Activated CD4-positive, alpha-beta T cell treated with anti-CD3 and anti-CD28 coated beads for 36 hours (primary cell): ENCODE measurements around the gene CDH7. TPM values are rescaled to one million over a fixed set of nuclear protein-coding genes. Genes with fewer than 3 reads are reported as not detected.

Experiments
- ATAC-seq: fragments of 200-7000 bp; cut with Tn5 transposase; one replicate; pipeline ENCODE4 v1.10.0; 2021; ENCODE audit warnings: mild to moderate bottlenecking, moderate library complexity
- CTCF ChIA-PET: fragments of 350-600 bp; sonication (Branson Sonifier 250); formaldehyde crosslinking; loops from one replicate; lab custom pipeline; 2021; ENCODE audit warnings: antibody characterized with exemption; lab: Charles Lee
- POLR2A ChIA-PET: fragments of 350-600 bp; sonication (Branson Sonifier 250); formaldehyde crosslinking; loops from one replicate; lab custom pipeline; 2021; ENCODE audit warnings: antibody characterized with exemption, inconsistent platforms; lab: Charles Lee
- DNase-seq: peaks from one replicate; pipeline ENCODE4 v3.0.0-alpha.2; 2020
- H3K27ac Mint-ChIP-seq: one replicate; pipeline ENCODE4 v1.8.0; 2021; ENCODE audit warnings: mixed read lengths
- H3K27me3 Mint-ChIP-seq: one replicate; pipeline ENCODE4 v1.8.0; 2021; ENCODE audit warnings: mixed read lengths
- H3K36me3 Mint-ChIP-seq: one replicate; pipeline ENCODE4 v1.8.0; 2021; ENCODE audit warnings: low read depth, mixed read lengths
- H3K4me1 Mint-ChIP-seq: one replicate; pipeline ENCODE4 v1.8.0; 2021; ENCODE audit warnings: mixed read lengths
- H3K4me3 Mint-ChIP-seq: one replicate; pipeline ENCODE4 v1.8.0; 2021; ENCODE audit warnings: mild to moderate bottlenecking, moderate library complexity, mixed read lengths
- H3K9me3 Mint-ChIP-seq: one replicate; pipeline ENCODE4 v1.8.0; 2021; ENCODE audit warnings: low read depth, mixed read lengths
- intact Hi-C, 2 experiments: fragments of 100-400 bp; cut with DNase I in 1 of 2; cut with micrococcal nuclease in 1 of 2; formaldehyde crosslinking; loops; one replicate each; pipeline versions ENCODE4 v1.14.2 to v1.15.1; 2022 to 2024; cut with DNase I, micrococcal nuclease
- total RNA-seq, 2 experiments: library from RNA; stranded (reverse); gene quantifications; one replicate each; pipeline ENCODE4 v1.2.3, GENCODE V29; 2021

Gene CDH7
- total RNA-seq, 2 experiments from 2014 or later: not detected

GRCh38 chr18:65835881-65836280 lies 85.1 kb downstream of the CDH7 start:
- Mint-ChIP-seq H3K27ac (no peak overlapping the region), H3K4me3 (no peak overlapping the region), H3K4me1 (no peaks in the 10 kb centered on the region), H3K9me3 (peaks cover 3% of the 10 kb centered on the region), H3K36me3 (no peaks in the 10 kb centered on the region), H3K27me3 (no peaks in the 10 kb centered on the region)
- ATAC-seq (no peak), DNase-seq (no peak)
- POLR2A ChIA-PET: no interaction called here
- CTCF ChIA-PET: no interaction called here
- intact Hi-C loops: no loop called here

DNA sequence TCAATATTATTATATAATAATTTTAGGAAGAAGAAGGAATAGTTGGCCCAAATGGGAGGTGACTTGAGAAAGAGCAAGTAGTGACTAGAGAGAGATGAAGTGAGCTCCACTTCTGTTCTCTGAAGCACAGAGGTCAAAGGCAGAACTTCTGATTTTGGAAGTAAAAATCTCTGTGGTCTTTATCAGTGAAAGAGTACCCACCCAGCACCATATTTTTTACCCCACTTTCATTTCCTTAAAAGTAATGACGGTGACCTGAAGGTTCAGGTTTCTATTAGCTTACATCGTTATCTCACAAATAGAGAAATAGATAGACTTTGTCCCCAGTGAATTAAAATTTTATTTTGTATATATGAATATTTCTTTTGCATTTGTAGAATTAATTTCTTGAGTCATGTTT lies 95.3 kb downstream of the CDH7 start:
- ChIA-PET POLR2A (no interaction called here), CTCF (no interaction called here)
- no peaks in the 10 kb centered on the region for H3K9me3 Mint-ChIP-seq
- no peak overlapping the region for H3K4me3 Mint-ChIP-seq
- ATAC-seq: no peak
- H3K4me1 Mint-ChIP-seq: no peaks in the 10 kb centered on the region
- no peaks in the 10 kb centered on the region for H3K27me3 Mint-ChIP-seq
- no peak for DNase-seq
- no peak overlapping the region for H3K27ac Mint-ChIP-seq
- H3K36me3 Mint-ChIP-seq: no peaks in the 10 kb centered on the region
- intact Hi-C loops: no loop called here

DNA sequence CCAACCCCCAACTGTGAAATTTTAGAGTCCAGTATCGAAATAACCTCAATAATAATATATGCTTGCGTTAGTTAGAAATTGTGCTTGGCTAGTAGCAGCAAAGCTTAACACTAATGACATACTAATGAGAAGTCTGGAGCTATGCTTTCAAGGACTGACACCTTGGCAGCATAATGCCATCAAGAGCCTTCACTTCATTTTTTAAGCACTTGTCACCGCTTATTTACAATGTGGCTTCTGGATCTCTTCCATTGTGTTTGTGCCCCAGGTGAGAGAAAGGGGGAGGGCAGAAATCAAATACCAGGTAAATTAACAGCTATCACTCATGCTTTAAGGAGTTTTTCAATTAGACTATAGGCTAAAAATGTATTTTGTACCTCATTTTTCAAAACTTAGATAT lies 101.5 kb downstream of the CDH7 start:
- ATAC-seq (no peak), DNase-seq (no peak)
- Mint-ChIP-seq H3K27me3 (no peaks in the 10 kb centered on the region), H3K4me3 (no peak overlapping the region), H3K27ac (no peak overlapping the region), H3K36me3 (no peaks in the 10 kb centered on the region), H3K9me3 (peaks cover 6% of the 10 kb centered on the region), H3K4me1 (no peaks in the 10 kb centered on the region)
- intact Hi-C loops: no loop called here
- POLR2A ChIA-PET: no interaction called here
- CTCF ChIA-PET: interaction anchor here (0.6 to 0.7 kb wide), 2 partner anchors 120 to 1916 kb away, joined by 3 to 4 read pairs; no protein-coding TSS in a partner anchor

GRCh38 chr18:65859075-65859474 lies 108.3 kb downstream of the CDH7 start:
- ChIA-PET CTCF (no interaction called here), POLR2A (no interaction called here)
- DNase-seq (no peak), ATAC-seq (no peak)
- H3K36me3 Mint-ChIP-seq: no peaks in the 10 kb centered on the region
- H3K4me1 Mint-ChIP-seq: no peaks in the 10 kb centered on the region
- no peak overlapping the region for H3K4me3 Mint-ChIP-seq
- no peaks in the 10 kb centered on the region for H3K27me3 Mint-ChIP-seq
- H3K9me3 Mint-ChIP-seq: peaks cover 6% of the 10 kb centered on the region
- H3K27ac Mint-ChIP-seq: no peak overlapping the region
- intact Hi-C loops: no loop called here

GRCh38 chr18:65869527-65869926 lies 118.7 kb downstream of the CDH7 start:
- DNase-seq (no peak), ATAC-seq (no peak)
- H3K36me3 Mint-ChIP-seq: no peaks in the 10 kb centered on the region
- no peak overlapping the region for H3K27ac Mint-ChIP-seq
- no peaks in the 10 kb centered on the region for H3K27me3 Mint-ChIP-seq
- intact Hi-C loops: no loop called here
- H3K4me3 Mint-ChIP-seq: no peak overlapping the region
- POLR2A ChIA-PET: no interaction called here
- H3K9me3 Mint-ChIP-seq: peaks cover 3% of the 10 kb centered on the region
- CTCF ChIA-PET: no interaction called here
- no peaks in the 10 kb centered on the region for H3K4me1 Mint-ChIP-seq

GRCh38 chr18:65876310-65876709 lies 125.5 kb downstream of the CDH7 start:
- no peak for ATAC-seq
- H3K9me3 Mint-ChIP-seq: peaks cover 2% of the 10 kb centered on the region
- no peak for DNase-seq
- H3K4me3 Mint-ChIP-seq: no peak overlapping the region
- ChIA-PET CTCF (no interaction called here), POLR2A (no interaction called here)
- no peaks in the 10 kb centered on the region for H3K36me3 Mint-ChIP-seq
- H3K4me1 Mint-ChIP-seq: no peaks in the 10 kb centered on the region
- H3K27me3 Mint-ChIP-seq: no peaks in the 10 kb centered on the region
- intact Hi-C loops: loop anchor here in 1 of 2 experiments (10.0 kb wide), 1 partner anchor 1112 kb away; no protein-coding TSS in a partner anchor
- H3K27ac Mint-ChIP-seq: no peak overlapping the region

- Mint-ChIP-seq H3K4me1 (no peaks in the 10 kb centered on the region), H3K9me3 (peaks cover 3% of the 10 kb centered on the region), H3K4me3 (no peak overlapping the region), H3K27ac (no peak overlapping the region), H3K36me3 (no peaks in the 10 kb centered on the region), H3K27me3 (no peaks in the 10 kb centered on the region)
- ChIA-PET POLR2A (no interaction called here), CTCF (no interaction called here)
- intact Hi-C loops: no loop called here
- no peak for DNase-seq
- ATAC-seq: no peak
These were observed 146.5 kb downstream of the CDH7 start for GRCh38 chr18:65897292-65897691.

DNA sequence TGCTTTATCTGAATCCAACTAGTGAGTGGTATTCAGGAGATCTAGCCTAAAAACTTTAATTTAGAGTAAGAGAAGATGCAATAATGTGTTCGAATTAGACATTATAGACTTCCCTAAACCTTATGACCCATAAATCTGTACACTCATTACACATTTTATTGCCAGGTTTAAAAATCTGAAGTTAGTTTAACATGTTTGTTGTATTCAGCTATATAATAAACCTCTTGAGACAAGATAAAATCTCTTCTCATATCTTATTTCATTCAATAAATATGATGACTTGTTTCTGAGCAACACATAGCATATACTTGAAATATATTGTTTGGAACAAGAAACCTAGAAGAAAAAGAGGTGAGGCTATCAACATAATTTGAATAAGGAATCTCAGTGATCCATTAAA lies 150.7 kb downstream of the CDH7 start:
- Mint-ChIP-seq H3K4me1 (no peaks in the 10 kb centered on the region), H3K9me3 (peaks cover 6% of the 10 kb centered on the region), H3K36me3 (no peaks in the 10 kb centered on the region), H3K27me3 (no peaks in the 10 kb centered on the region), H3K27ac (no peak overlapping the region), H3K4me3 (no peak overlapping the region)
- ATAC-seq (no peak), DNase-seq (no peak)
- intact Hi-C loops: no loop called here
- ChIA-PET CTCF (no interaction called here), POLR2A (no interaction called here)

- intact Hi-C loops: no loop called here
- ATAC-seq (no peak), DNase-seq (no peak)
- Mint-ChIP-seq H3K27ac (no peak overlapping the region), H3K4me1 (no peaks in the 10 kb centered on the region), H3K27me3 (no peaks in the 10 kb centered on the region), H3K9me3 (peaks cover 6% of the 10 kb centered on the region), H3K36me3 (no peaks in the 10 kb centered on the region), H3K4me3 (no peak overlapping the region)
- ChIA-PET CTCF (no interaction called here), POLR2A (no interaction called here)
These were observed 155.8 kb downstream of the CDH7 start for GRCh38 chr18:65906621-65907034.

- ChIA-PET POLR2A (no interaction called here), CTCF (no interaction called here)
- Mint-ChIP-seq H3K27me3 (no peaks in the 10 kb centered on the region), H3K36me3 (no peaks in the 10 kb centered on the region), H3K27ac (no peak overlapping the region), H3K9me3 (peaks cover 4% of the 10 kb centered on the region), H3K4me1 (no peaks in the 10 kb centered on the region), H3K4me3 (no peak overlapping the region)
- no peak for DNase-seq
- intact Hi-C loops: no loop called here
- no peak for ATAC-seq
These were observed 156.5 kb downstream of the CDH7 start for GRCh38 chr18:65907281-65907680.

- intact Hi-C loops: no loop called here
- DNase-seq: no peak
- no peak for ATAC-seq
- peaks cover 2% of the 10 kb centered on the region for H3K9me3 Mint-ChIP-seq
- H3K27me3 Mint-ChIP-seq: no peaks in the 10 kb centered on the region
- no peaks in the 10 kb centered on the region for H3K36me3 Mint-ChIP-seq
- H3K4me3 Mint-ChIP-seq: no peak overlapping the region
- ChIA-PET POLR2A (no interaction called here), CTCF (no interaction called here)
- H3K27ac Mint-ChIP-seq: no peak overlapping the region
- H3K4me1 Mint-ChIP-seq: no peaks in the 10 kb centered on the region
These were observed 168.2 kb downstream of the CDH7 start for GRCh38 chr18:65919018-65919417.

DNA sequence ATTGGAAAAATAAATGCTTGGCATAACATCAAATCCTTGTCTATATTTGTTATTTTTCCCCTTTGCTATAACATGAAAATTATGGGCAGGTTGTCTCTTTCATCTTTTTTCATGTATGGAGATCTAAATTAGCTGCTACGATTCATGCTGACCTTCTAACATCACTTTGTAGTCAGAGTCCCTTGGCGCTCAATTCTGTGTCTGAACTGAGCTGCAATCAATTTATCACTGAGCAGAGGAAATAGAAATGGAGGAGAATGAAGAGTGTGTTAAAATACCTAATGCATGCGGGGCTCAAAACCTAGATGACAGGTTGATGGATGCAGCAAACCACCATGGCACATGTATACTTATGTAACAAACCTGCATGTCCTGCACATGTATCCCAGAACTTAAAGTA lies 168.9 kb downstream of the CDH7 start:
- Mint-ChIP-seq H3K4me1 (no peaks in the 10 kb centered on the region), H3K9me3 (peaks cover 2% of the 10 kb centered on the region), H3K4me3 (no peak overlapping the region), H3K27me3 (no peaks in the 10 kb centered on the region), H3K27ac (no peak overlapping the region), H3K36me3 (no peaks in the 10 kb centered on the region)
- DNase-seq: no peak
- CTCF ChIA-PET: no interaction called here
- intact Hi-C loops: no loop called here
- ATAC-seq: no peak
- POLR2A ChIA-PET: no interaction called here

GRCh38 chr18:65922103-65922502 lies 171.3 kb downstream of the CDH7 start:
- no peaks in the 10 kb centered on the region for H3K36me3 Mint-ChIP-seq
- CTCF ChIA-PET: no interaction called here
- H3K9me3 Mint-ChIP-seq: peaks cover 2% of the 10 kb centered on the region
- no peaks in the 10 kb centered on the region for H3K4me1 Mint-ChIP-seq
- H3K4me3 Mint-ChIP-seq: no peak overlapping the region
- ATAC-seq (no peak), DNase-seq (no peak)
- H3K27me3 Mint-ChIP-seq: no peaks in the 10 kb centered on the region
- POLR2A ChIA-PET: no interaction called here
- intact Hi-C loops: no loop called here
- no peak overlapping the region for H3K27ac Mint-ChIP-seq
